Measurements from ENCODE around the gene USP10. TPM values are rescaled to one million over a fixed set of nuclear protein-coding genes. Genes with fewer than 3 reads are reported as not detected.

The USP10 gene
- total RNA-seq, 1 experiment from 2014 or later, result 203 TPM

- H3K18ac ChIP-seq (ENCODE audit: insufficient read length, low read depth, low read length), result no peak overlapping the region
These were observed 46.4 kb downstream of the USP10 start for GRCh38 chr16:84746231-84746630.

More at GRCh38 chr16:84746231-84746630, 46.4 kb downstream of the USP10 start:
- Mint-ChIP-seq H3K36me3 (ENCODE audit: insufficient read depth in 1 of 3, low read depth in 3 of 3) (peaks cover 8 to 35% (median 25%) of the 10 kb centered on the region in 3 experiments; a peak in 6 of 7 replicates), H3K27me3 (ENCODE audit: low read depth) (no peaks in the 10 kb centered on the region), H3K4me3 (no peak overlapping the region), H3K9me3 (no peaks in the 10 kb centered on the region), H3K4me1 (peaks cover 20 to 30% of the 10 kb centered on the region in 2 experiments), H3K27ac (no peak overlapping the region)
- no peak overlapping the region for H4K5ac ChIP-seq (ENCODE audit: insufficient read length, low read depth, low read length)
- H4K91ac ChIP-seq (ENCODE audit: insufficient read length, low read depth, low read length), result no peak overlapping the region
- H3K4me1 ChIP-seq (ENCODE audit: insufficient read depth, low read length), result no peaks in the 10 kb centered on the region
- no peak overlapping the region for H2AK5ac ChIP-seq (ENCODE audit: insufficient read length, low read length)
- H2BK20ac ChIP-seq (ENCODE audit: low read depth, low read length, poor library complexity, severe bottlenecking), result no peak overlapping the region
- H3K4ac ChIP-seq (ENCODE audit: low read depth, low read length), result no peak overlapping the region
- H2BK15ac ChIP-seq (ENCODE audit: low read depth, low read length), result no peak overlapping the region
- no peak for TF ChIP-seq CTCF (conservative IDR thresholded peaks at IDR 0.05)
- H3T11ph ChIP-seq (ENCODE audit: low read length), result no peak overlapping the region
- DNase-seq, result no peak
- no peaks in the 10 kb centered on the region for H3K9me3 ChIP-seq (ENCODE audit: control insufficient read depth, low read depth, low read length)
- peaks cover 5% of the 10 kb centered on the region for H3K79me1 ChIP-seq (ENCODE audit: insufficient read depth, low read depth, low read length, poor library complexity, severe bottlenecking)
- no peak overlapping the region for H3K27ac ChIP-seq (ENCODE audit: insufficient read length, low read depth, low read length)
- H2AFZ ChIP-seq (ENCODE audit: low read length), result no peak overlapping the region
- H4K20me1 ChIP-seq (ENCODE audit: control insufficient read depth, insufficient read depth, insufficient read length), result peaks cover 3% of the 10 kb centered on the region
- H2BK5ac ChIP-seq (ENCODE audit: insufficient read length, low read length), result no peak overlapping the region
- H2BK120ac ChIP-seq (ENCODE audit: low read depth, low read length, poor library complexity, severe bottlenecking), result no peak overlapping the region
- H3K14ac ChIP-seq (ENCODE audit: insufficient read depth, low read length), result no peak overlapping the region
- WGBS (ENCODE audit: extremely low coverage, insufficient read length, low lambda C conversion rate), result no CpG with 5 or more reads among the region's 6 CpGs
- no peak overlapping the region for H2BK12ac ChIP-seq (ENCODE audit: insufficient read length, low read depth, low read length)
- no peak overlapping the region for H3K56ac ChIP-seq (ENCODE audit: insufficient read length, low read depth, low read length)
- no peaks in the 10 kb centered on the region for H3K23me2 ChIP-seq (ENCODE audit: insufficient read length, low read depth, low read length, poor library complexity, severe bottlenecking)
- no peak overlapping the region for H3K23ac ChIP-seq (ENCODE audit: insufficient read length, low read depth, low read length)
- H3K4me2 ChIP-seq (ENCODE audit: insufficient read depth, insufficient read length, low read length), result no peak overlapping the region
- H3K27me3 ChIP-seq (ENCODE audit: insufficient read depth, low read length), result no peaks in the 10 kb centered on the region
- H3K79me2 ChIP-seq (ENCODE audit: insufficient read depth, low read length), result peaks cover 24% of the 10 kb centered on the region; the same call in 1 of the 2 replicates
- H3K9ac ChIP-seq (ENCODE audit: extremely low read depth, insufficient read length, low read length), result no peak overlapping the region
- no peak overlapping the region for H4K8ac ChIP-seq (replicated peaks; ENCODE audit: insufficient read length, low read depth, low read length)

Data from H9 (cell line).